Ovary (tissue), 9 donors: ENCODE measurements around the gene GATD1. TPM values are rescaled to one million over a fixed set of nuclear protein-coding genes. Genes with fewer than 3 reads are reported as not detected.

Source experiments
- DNase-seq, 5 donors: peaks; one replicate each; pipeline ENCODE4 v3.0.0-alpha.2; 2019 to 2020
- H3K27ac ChIP-seq, 2 donors: fragments of 200-600 bp; one replicate each; pipeline versions ENCODE4 v1.5.1 to v1.8.0; 2019 to 2022
- H3K27me3 ChIP-seq: fragments of 200-600 bp; one replicate; pipeline ENCODE4 v1.8.0; 2022
- H3K36me3 ChIP-seq: fragments of 200-600 bp; sonication (generic); one replicate; pipeline ENCODE4 v1.5.1; 2019
- H3K4me1 ChIP-seq: one replicate; pipeline ENCODE4 v1.8.1; 2013; ENCODE audit warnings: mild to moderate bottlenecking, moderate library complexity; ENCODE audit not compliant: insufficient read depth
- H3K4me3 ChIP-seq: fragments of 200-600 bp; sonication (generic); one replicate; pipeline ENCODE4 v1.5.1; 2017
- H3K9me3 ChIP-seq, 2 donors: fragments of 200-600 bp in 1 of 2; sonication (generic) in 1 of 2; one replicate each; pipeline versions ENCODE4 v1.5.1 to v1.8.1; 2013 to 2019; ENCODE audit warnings: mild to moderate bottlenecking in 1 of 2, moderate library complexity in 1 of 2
- EP300 ChIP-seq: sonication (generic); formaldehyde crosslinking; IDR thresholded peaks from one replicate; pipeline ENCODE4 v1.6.1; 2017; ENCODE audit warnings: antibody characterized with exemption
- POLR2A ChIP-seq: fragments of 450-650 bp; IDR thresholded peaks from one replicate; pipeline ENCODE4 v1.6.1; 2017; ENCODE audit warnings: antibody characterized with exemption, mild to moderate bottlenecking, moderate library complexity
- WGBS, 3 donors: extraction: QIAGEN DNeasy Blood & Tissue Kit in 1 of 3; methylation state at CpG; one replicate each; pipeline versions ENCODE4 v1.1.5 to v1.1.7; 2013 to 2017; 5-methylcytosine and 5-hydroxymethylcytosine counted together
- intact Hi-C, 4 donors: fragments of 100-400 bp; cut with DNase I; formaldehyde crosslinking; loops; one replicate each; pipeline versions ENCODE4 v1.11.0 to v1.15.1; 2022 to 2023
- polyA plus RNA-seq, 2 donors: library from polyadenylated mRNA; stranded (reverse); fragments of 200-250 nt in 1 of 2; fragments of 350-450 nt in 1 of 2; fragmentation: Illumina TruSeq in 1 of 2; extraction: RNeasy Lipid Tissue Mini Kit (QIAGEN cat#74804) in 1 of 2; gene quantifications; one replicate each; pipeline ENCODE4 v1.2.3, GENCODE V29; 2013 to 2014
- total RNA-seq, 7 donors: library from RNA; depleted of rRNA in 2 of 7; stranded (reverse); fragments of >200 nt in 2 of 7; fragmentation: NEBNext Ultra II Directional in 3 of 7; extraction: Animal tissue kit (Norgen Biotek cat#: 25700) in 3 of 7; gene quantifications; one replicate each; pipeline versions ENCODE4 v1.1.0 to v1.2.4, GENCODE V29; 2016 to 2023
- TF ChIP-seq, protein P1 (sequence below), 3 donors: fragments of 450-650 bp in 2 of 3; fragments of 200-600 bp in 1 of 3; IDR thresholded peaks; one replicate each; pipeline versions ENCODE4 v1.5.1 to v1.8.0; 2016 to 2022; ENCODE audit warnings: antibody characterized with exemption in 3 of 3, mild to moderate bottlenecking in 1 of 3
- donor health status: DM: no; HTN: no; CAD: no; lungs with moderate emphysema.
- donor health status: DM: no; HTN: no; CAD: no.
- donor health status: Bipolar disorder and iron deficiency.
- donor health status: DM: yes; HTN: yes; CAD: no.
- donor health status: DM: no; HTN: no; CAD: no.
- donor health status: DM: yes; HTN: yes; CAD: no.

The GATD1 gene
- total and polyA plus RNA-seq, 9 donors, result 9.4 to 79.8 (median 56.6) TPM

DNA sequence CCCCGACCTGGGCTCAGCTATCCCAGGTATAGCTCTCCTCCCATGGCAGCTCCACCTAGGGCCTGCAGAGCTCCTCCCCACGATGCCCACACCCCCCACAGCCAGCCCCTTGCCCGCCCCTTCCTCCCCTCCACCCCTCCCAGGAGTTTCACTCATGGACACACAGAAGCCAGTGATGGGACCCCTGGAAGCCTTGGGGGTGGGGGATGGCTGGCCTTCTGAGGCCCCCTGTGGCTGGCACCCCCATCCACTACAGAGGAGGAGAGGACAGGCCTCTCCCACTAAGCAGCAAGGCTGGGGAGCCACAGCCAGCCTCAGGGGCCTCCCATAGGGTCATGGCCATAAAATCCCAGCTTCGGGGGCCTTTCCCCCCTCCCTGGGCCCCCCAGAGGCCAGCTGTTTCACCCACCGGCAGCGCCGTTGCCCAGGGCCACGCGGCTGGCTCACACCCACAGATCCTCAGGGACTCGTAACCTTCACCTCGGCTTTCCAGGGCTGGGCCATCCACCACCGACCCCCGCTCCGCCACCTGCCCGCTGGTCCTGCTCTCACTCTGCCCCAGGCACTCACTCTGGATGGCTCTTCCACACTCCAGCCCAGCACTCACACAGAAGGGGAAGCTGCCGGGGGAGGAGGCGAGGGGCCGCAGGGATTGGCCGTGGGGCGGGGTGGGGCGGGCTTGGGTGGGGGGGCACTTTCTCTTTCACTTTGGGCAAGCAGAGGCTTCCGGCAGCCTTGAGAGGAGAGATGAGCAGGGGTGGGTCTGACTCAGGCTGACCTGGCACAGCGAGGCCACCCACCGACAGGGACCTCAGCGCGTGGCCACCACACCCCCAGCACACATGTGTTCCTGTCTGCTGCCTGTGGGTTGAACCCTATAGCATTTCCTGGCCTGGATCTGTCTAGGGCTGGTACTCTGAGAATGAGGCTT lies 18.6 kb upstream of the GATD1 start:
- 1 to 3% (median 1%) methylated on average over 14 to 26 of the region's 26 CpGs for WGBS, 3 donors
- H3K9me3 ChIP-seq, result no peaks in the 10 kb centered on the region
- peaks cover 13% of the 10 kb centered on the region for H3K4me1 ChIP-seq
- TF ChIP-seq, protein P1, sequence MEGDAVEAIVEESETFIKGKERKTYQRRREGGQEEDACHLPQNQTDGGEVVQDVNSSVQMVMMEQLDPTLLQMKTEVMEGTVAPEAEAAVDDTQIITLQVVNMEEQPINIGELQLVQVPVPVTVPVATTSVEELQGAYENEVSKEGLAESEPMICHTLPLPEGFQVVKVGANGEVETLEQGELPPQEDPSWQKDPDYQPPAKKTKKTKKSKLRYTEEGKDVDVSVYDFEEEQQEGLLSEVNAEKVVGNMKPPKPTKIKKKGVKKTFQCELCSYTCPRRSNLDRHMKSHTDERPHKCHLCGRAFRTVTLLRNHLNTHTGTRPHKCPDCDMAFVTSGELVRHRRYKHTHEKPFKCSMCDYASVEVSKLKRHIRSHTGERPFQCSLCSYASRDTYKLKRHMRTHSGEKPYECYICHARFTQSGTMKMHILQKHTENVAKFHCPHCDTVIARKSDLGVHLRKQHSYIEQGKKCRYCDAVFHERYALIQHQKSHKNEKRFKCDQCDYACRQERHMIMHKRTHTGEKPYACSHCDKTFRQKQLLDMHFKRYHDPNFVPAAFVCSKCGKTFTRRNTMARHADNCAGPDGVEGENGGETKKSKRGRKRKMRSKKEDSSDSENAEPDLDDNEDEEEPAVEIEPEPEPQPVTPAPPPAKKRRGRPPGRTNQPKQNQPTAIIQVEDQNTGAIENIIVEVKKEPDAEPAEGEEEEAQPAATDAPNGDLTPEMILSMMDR (IDR thresholded peaks at IDR 0.05), result no peak
- TF ChIP-seq POLR2A, result no peak
- no peak for TF ChIP-seq EP300
- H3K27me3 ChIP-seq, result no peaks in the 10 kb centered on the region
- H3K36me3 ChIP-seq, result no peaks in the 10 kb centered on the region
- intact Hi-C loops, result no loop called here
- DNase-seq, result peak; percentile 80 to 83 (median 80)
- peak overlapping the region; percentile 73 for H3K27ac ChIP-seq
- peak overlapping the region; percentile 71 for H3K4me3 ChIP-seq

DNA sequence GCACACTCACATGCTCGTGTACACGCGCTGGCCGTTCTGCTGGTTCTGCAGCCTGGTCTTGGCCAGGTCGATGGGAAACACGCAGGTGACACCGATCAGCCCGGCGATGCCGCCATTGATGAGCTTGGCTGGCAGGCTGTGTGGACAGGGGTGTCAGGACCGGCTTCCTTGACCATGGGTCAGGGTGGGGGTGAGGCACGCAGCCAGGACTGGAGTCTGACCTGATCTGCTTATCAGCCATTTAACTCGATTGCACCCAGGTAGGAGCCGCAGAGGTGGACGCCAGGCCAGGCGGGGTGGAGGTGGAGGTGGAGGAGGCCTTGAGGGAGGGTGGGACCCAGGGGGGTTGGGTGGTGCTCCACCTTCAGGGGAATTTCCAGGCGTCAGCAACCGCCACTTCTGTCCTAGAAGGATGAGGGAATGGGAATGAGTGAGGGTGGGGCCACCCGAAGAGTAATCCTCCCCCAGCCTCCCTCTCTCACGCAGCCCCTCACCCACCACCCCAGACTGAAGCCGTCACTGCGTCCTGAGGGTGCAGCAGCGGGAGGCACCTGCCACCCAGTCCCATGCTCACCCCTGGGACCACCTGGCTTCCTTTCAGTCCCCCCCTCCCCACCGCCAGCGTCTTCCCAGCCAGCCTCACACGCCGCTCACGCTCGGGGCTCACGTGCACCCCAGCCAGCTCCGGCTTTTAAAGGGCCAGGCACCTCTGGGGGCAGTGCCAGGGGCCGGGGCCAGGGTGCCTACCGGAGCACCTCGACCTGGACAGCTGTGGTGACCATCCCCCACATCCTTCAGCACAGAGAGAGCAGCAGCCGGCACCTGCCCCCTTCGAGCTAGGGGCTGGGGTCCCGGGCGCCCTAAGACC lies 17.7 kb upstream of the GATD1 start:
- DNase-seq, result peak in 3 of 5 donors; percentile 56 to 62 (median 58)
- peaks cover 13% of the 10 kb centered on the region for H3K4me1 ChIP-seq
- H3K36me3 ChIP-seq, result no peaks in the 10 kb centered on the region
- WGBS, 3 donors, result 36 to 42% (median 40%) methylated on average over 36 to 38 of the region's 38 CpGs
- H3K27ac ChIP-seq, result peak overlapping the region; percentile 53 to 73
- TF ChIP-seq POLR2A (no peak), EP300 (no peak)
- TF ChIP-seq, protein P1 (IDR thresholded peaks at IDR 0.05), result no peak
- intact Hi-C loops, result no loop called here
- peak overlapping the region; percentile 71 for H3K4me3 ChIP-seq
- H3K9me3 ChIP-seq, result no peaks in the 10 kb centered on the region
- no peaks in the 10 kb centered on the region for H3K27me3 ChIP-seq

DNA sequence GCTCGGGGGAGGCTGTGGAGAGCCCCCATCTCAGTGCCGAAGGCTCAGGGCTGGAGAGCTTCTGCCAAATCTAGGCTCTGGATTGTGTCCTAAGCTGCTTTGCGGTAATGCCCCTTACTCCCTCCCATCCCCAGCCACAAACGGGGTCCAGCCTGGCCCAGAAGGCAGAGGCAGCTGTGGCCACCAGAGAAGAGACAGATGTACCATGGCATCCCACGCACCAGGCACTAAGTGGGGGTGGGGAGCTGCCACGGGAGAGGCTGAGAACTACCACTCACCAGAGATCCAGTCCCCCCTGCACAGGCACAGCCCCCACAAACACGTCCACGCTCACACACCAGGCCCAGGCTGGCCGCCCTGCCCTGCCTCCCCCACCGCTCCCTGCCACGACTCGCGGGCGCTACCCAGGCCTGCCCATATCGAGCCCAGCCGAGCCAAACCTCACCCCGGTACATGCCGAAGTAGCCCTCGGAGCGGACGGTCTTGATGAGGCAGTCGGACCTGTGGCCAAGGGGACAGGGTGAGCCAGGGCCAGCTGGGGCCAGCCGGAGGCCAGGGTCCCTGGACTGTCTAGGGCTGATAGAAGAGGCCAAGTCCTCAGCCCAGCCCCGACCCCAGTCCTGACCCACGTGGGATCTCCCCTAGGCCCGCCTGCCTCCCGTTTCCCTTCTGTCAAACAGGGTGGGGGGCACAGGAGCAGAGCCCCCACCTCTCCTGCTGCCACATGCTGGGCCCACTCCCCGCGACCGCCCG lies 16.9 kb upstream of the GATD1 start:
- no peak overlapping the region for H3K4me3 ChIP-seq
- H3K27me3 ChIP-seq, result no peaks in the 10 kb centered on the region
- intact Hi-C loops, result no loop called here
- no peaks in the 10 kb centered on the region for H3K36me3 ChIP-seq
- H3K27ac ChIP-seq, result no peak overlapping the region
- no peak for TF ChIP-seq POLR2A
- TF ChIP-seq, protein P1 (IDR thresholded peaks at IDR 0.05), result no peak
- no peak for TF ChIP-seq EP300
- WGBS, 3 donors, result 76 to 87% (median 76%) methylated on average over 28 to 31 of the region's 31 CpGs
- H3K4me1 ChIP-seq, result peaks cover 13% of the 10 kb centered on the region
- no peaks in the 10 kb centered on the region for H3K9me3 ChIP-seq
- DNase-seq, result no peak

DNA sequence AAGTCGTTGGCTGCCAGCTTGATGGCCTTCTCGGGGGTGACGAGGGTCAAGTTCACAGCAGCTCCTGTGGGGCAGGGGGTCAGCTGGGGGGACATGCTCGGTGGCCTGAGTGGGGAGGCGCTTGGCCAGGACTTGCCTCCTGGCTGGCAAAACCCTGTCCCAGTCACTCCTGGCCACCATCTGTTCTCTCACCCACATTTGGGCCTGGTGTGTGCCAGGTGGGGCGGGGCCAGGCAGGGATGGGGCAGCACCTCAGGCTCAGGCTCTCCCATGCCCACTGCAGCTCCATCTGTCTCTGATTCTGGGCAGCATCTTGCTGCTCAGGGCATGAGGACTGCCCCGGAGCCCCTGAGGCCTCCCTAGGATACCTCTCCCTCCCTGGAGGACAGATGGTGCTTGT lies 16.3 kb upstream of the GATD1 start:
- WGBS, 3 donors, result 80 to 87% (median 84%) methylated on average over 7 of the region's 7 CpGs
- TF ChIP-seq, protein P1 (IDR thresholded peaks at IDR 0.05), result no peak
- no peak for TF ChIP-seq EP300
- no peak for TF ChIP-seq POLR2A

More for the DNA sequence above, 16.3 kb upstream of the GATD1 start:
- peaks cover 13% of the 10 kb centered on the region for H3K4me1 ChIP-seq
- H3K36me3 ChIP-seq, result no peaks in the 10 kb centered on the region
- no peaks in the 10 kb centered on the region for H3K27me3 ChIP-seq
- H3K9me3 ChIP-seq, result no peaks in the 10 kb centered on the region
- no peak overlapping the region for H3K4me3 ChIP-seq
- intact Hi-C loops, result no loop called here
- H3K27ac ChIP-seq, result no peak overlapping the region
- no peak for DNase-seq
